ENCODE measurements around the gene PPCDC. TPM values are rescaled to one million over a fixed set of nuclear protein-coding genes. Genes with fewer than 3 reads are reported as not detected.

PPCDC gene
- total and polyA plus RNA-seq, 10 of the 15 experiments (the other 5 are each of a cell fraction or from before 2014, with no cell fraction given): 32.5 to 135 (median 55.0) TPM

DNA sequence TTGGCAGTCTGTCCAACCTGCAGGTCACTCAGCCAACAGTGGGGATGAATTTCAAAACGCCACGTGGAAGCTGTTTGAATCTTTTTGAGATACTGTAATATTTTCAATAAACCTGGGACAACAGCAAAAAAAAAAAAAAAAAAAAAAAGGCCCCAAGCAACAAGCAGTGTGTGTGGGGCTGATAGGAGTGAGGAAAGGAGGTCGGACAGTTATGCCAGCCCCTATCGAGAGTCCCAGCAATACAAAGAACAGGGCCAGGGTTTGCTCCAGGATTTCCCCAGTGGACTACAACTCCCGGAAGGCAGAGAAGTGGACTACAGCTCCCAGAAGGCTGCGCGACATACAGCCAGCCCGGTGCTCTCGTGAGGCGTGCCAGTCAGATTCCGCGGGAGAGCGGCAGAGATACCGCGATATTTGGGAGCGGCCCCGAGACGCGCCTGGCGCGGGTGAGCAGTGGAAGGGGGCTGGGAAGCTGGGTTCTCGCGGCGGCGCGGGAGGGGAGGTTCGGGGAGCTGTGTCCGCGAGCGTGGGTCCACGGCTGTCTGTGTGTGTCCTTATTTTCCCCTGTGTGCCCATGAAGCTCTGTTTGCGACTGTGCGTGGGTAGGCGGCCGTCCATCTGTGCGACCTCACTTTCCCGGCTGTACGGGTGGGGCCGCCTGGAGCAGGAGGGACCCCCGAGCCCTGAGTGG is at the start of gene PPCDC (continued):
- TF ChIP-seq ZBTB4 (CRISPR knock-in tag; IDR thresholded peaks at IDR 0.05) (no peak), BHLHE40 (IDR thresholded peaks at IDR 0.05; ENCODE audit: borderline replicate concordance in 1 of 2, low read depth in 2 of 2, low read length in 1 of 2) (peak; percentile 90 to 95), SP1 (IDR thresholded peaks at IDR 0.05; ENCODE audit: low read depth, low read length) (peak; percentile 36), ETV6 (conservative IDR thresholded peaks at IDR 0.05 in 1 of 2, IDR thresholded peaks at IDR 0.05 in 1 of 2; ENCODE audit: borderline replicate concordance in 1 of 2, low read depth in 1 of 2) (0 out of 4 replicates have a peak, but pooled peaks of 1 of the 2 experiments have one; percentile 9), POLR2AphosphoS5 (IDR thresholded peaks at IDR 0.05; ENCODE audit: low read length) (peak; percentile 97), STAT1 (conservative IDR thresholded peaks at IDR 0.05) (peak; percentile 85; the same call in 1 of the 2 replicates), RCOR1 (conservative IDR thresholded peaks at IDR 0.05; ENCODE audit: low read depth, low read length) (peak; percentile 96; the same call in 1 of the 2 replicates), BRCA1 (IDR thresholded peaks at IDR 0.05; ENCODE audit: low read depth, low read length) (peak; percentile 93), RELA (IDR thresholded peaks at IDR 0.05; ENCODE audit: borderline replicate concordance, partially characterized antibody) (peak; percentile 80), SMAD5 (IDR thresholded peaks at IDR 0.05; ENCODE audit: low read depth) (peak; percentile 93), CHD4 (IDR thresholded peaks at IDR 0.05) (no peak), HDGF (IDR thresholded peaks at IDR 0.05) (peak; percentile 84), E2F4 (IDR thresholded peaks at IDR 0.05; ENCODE audit: low read depth, low read length) (peak; percentile 72; the same call in 1 of the 2 replicates), GABPA (IDR thresholded peaks at IDR 0.05; ENCODE audit: low read depth) (no peak), NRF1 (conservative IDR thresholded peaks at IDR 0.05; ENCODE audit: low read depth, low read length) (0 out of 2 replicates have a peak, but pooled peaks have one; percentile 18), TCF7 (IDR thresholded peaks at IDR 0.05; ENCODE audit: borderline replicate concordance) (no peak), TCF12 (IDR thresholded peaks at IDR 0.05; ENCODE audit: low read depth, low read length) (peak; percentile 70; the same call in 1 of the 2 replicates), SPI1 (IDR thresholded peaks at IDR 0.05; ENCODE audit: borderline replicate concordance, insufficient read depth, low read depth, low read length) (no peak), KDM1A (IDR thresholded peaks at IDR 0.05; ENCODE audit: borderline replicate concordance) (no peak), CREB1 (IDR thresholded peaks at IDR 0.05; ENCODE audit: low read depth) (peak; percentile 80), RB1 (IDR thresholded peaks at IDR 0.05; ENCODE audit: borderline replicate concordance) (peak; percentile 97; the same call in 1 of the 2 replicates), TARDBP (IDR thresholded peaks at IDR 0.05; ENCODE audit: borderline replicate concordance) (peak; percentile 91; the same call in 1 of the 2 replicates)
- TF ChIP-seq, protein P1, sequence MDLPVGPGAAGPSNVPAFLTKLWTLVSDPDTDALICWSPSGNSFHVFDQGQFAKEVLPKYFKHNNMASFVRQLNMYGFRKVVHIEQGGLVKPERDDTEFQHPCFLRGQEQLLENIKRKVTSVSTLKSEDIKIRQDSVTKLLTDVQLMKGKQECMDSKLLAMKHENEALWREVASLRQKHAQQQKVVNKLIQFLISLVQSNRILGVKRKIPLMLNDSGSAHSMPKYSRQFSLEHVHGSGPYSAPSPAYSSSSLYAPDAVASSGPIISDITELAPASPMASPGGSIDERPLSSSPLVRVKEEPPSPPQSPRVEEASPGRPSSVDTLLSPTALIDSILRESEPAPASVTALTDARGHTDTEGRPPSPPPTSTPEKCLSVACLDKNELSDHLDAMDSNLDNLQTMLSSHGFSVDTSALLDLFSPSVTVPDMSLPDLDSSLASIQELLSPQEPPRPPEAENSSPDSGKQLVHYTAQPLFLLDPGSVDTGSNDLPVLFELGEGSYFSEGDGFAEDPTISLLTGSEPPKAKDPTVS (IDR thresholded peaks at IDR 0.05; ENCODE audit: low read depth, low read length): no peak
- TF ChIP-seq, protein P2, sequence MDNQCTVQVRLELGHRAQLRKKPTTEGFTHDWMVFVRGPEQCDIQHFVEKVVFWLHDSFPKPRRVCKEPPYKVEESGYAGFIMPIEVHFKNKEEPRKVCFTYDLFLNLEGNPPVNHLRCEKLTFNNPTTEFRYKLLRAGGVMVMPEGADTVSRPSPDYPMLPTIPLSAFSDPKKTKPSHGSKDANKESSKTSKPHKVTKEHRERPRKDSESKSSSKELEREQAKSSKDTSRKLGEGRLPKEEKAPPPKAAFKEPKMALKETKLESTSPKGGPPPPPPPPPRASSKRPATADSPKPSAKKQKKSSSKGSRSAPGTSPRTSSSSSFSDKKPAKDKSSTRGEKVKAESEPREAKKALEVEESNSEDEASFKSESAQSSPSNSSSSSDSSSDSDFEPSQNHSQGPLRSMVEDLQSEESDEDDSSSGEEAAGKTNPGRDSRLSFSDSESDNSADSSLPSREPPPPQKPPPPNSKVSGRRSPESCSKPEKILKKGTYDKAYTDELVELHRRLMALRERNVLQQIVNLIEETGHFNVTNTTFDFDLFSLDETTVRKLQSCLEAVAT (IDR thresholded peaks at IDR 0.05): peak; percentile 72

All from GM12878 (cell line).